HG03558 (cell line): ENCODE measurements around the gene HOMER1.
A peak's percentile ranks its signal among the peaks of the same experiment; 100 is the strongest.

Source experiments
- ATAC-seq: cut with Tn5 transposase; IDR thresholded peaks from one replicate; pipeline ENCODE4 v1.9.1; 2021; ENCODE audit warnings: moderate number of reproducible peaks; ENCODE audit not compliant: unreplicated experiment; ENCODE audit errors: extremely low read depth

HOMER1 gene, protein sequence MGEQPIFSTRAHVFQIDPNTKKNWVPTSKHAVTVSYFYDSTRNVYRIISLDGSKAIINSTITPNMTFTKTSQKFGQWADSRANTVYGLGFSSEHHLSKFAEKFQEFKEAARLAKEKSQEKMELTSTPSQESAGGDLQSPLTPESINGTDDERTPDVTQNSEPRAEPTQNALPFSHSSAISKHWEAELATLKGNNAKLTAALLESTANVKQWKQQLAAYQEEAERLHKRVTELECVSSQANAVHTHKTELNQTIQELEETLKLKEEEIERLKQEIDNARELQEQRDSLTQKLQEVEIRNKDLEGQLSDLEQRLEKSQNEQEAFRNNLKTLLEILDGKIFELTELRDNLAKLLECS

DNA sequence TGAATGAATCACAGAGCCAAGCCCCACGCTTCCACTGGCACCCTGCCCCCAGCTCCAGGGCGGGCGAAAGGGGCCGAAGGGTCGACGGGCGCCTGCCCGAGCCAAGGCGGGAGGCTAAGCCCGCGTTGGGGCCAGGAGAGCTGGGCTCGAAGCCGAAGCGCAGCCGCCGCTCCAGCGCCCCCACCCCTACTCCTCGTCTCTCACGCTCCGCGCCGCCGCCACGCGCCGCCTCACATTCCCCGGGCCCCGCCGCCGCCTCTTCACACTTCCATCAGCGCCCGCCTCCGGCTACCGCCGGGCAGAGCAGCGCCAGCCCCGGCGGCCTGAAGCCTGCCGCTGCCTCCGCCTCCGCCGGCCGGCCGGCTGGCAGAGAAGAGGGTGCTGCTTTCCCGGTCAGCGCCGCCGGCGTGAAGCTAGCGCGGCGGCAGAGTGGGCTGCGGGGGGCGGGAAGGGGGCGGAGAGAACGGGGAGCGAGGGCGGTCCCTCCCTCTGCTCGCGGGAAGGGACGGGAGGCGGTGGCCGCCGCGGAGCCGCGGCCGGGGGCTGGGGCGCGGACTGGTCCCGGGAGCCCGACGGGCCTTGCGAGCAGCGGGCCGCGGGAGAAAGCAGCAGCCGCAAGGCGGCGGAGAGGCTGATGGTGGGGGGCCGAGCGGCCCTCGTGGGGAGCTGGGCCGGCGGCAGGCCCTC, at the start of gene HOMER1:
Gene HOMER1, minus strand, starts transcription at position 431 of the 687 bp plus-strand sequence. CDS start 1,360 bp downstream, outside the sequence.
- ATAC-seq = peak; percentile 23

DNA sequence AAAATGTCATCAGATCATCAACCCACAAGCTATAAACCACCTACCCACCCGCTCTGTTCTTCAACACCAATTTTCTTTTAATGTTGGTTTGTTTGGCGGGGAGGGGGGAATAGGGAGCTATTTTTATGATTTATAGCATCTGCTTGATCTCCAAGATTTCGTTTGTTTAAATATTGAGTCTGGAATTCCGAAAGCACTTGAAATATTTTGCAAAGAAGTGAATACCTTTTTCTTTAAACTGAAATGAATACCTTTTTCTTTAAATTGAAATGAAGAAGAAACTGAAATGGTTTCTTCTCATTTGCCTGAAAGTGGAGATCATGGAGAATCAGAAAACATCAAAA, 49.3 kb upstream of the HOMER1 start:
- ATAC-seq = no peak

DNA sequence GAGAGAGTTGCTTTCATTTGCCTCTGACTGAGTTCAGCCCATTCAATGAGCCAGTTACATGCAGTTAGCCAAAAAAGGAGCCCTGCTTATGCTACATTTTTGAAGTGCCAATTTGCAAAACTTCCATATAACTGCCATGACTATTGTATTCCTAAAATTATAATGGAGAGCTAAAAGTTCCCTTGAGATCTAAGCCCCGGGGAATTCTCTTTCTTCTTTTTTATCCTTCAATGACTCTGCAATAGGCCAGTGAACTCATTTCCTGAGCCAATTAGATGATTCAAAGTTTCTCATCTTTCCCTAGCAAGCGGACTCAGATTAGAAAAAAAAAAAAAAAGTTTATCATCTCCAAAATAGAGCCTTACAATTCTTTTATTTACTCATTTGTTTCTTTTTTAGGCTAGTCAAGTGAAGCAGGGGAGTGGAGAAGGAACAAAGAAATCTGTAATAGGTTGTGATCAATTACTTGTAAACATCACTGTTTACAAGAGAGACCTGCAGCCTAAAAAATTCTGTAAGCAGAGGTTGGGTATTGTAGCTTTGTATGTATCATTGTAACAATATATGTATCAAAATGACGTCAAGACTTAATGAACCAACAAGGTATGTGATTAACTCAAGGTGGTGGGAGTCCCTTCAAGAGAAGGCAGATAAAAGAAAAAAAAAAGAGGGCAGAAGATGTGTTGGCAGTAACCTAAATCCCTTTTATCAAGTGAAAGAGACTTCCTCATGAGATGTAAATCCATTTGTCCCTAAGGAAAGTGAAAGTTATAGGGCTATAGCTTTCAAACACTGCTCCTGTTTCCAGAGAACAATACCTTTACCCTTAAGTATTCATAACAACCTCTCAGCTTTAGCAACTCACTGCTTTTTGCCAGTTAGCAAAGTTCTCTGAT, 48.7 kb upstream of the HOMER1 start:
- ATAC-seq = no peak

DNA sequence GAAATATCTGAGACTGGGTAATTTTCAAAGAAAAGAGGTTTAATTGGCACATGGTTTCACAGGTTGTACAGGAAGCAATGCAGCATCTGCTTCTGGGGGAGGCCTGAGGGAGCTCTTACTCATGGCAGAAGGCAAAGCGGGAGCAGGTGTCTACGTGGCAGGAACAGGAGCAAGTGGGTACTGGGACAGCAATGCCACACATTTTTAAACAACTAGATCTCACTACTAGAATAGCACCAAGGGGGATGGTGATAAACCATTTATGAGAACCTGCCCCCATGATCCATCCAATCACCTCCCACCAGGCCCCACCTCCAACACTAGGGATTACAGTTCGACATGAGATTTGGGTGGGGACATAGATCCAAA, 47.6 kb upstream of the HOMER1 start:
- no peak for ATAC-seq

DNA sequence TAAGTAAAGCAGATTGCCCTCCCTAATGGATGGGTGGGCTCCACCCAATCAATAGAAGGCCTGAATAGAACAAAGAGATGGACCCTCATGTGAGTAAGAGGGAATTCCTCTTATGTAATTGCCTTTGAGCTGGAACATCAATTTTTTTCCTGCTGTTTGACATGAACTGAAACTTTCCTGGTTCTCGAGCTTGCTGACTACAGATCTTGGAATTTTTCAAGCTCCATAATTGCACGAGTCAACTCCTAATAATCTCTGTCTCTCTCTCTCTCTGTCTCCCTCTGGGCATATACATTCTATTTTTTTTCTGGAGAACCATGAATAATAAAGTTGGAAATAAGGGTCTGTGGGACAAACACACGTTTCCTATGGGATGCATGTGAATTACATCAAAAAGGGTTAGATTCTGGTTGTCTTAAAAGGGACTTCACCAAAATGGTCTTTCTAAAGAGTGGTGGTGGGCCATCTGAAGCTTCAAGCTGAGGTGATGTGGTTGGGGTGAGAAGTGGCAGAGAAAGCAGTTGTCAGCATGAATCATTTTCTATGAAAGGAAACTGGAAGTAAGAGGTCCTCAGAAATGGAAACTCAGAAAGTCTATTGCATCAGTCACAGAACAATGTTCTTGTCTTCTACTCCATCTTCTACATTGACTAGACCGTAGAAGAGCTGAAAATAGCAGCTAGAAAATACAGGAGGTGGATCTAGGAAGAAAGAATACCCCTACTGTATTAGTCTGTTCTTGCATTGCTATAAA, 47.0 kb upstream of the HOMER1 start:
- no peak for ATAC-seq

DNA sequence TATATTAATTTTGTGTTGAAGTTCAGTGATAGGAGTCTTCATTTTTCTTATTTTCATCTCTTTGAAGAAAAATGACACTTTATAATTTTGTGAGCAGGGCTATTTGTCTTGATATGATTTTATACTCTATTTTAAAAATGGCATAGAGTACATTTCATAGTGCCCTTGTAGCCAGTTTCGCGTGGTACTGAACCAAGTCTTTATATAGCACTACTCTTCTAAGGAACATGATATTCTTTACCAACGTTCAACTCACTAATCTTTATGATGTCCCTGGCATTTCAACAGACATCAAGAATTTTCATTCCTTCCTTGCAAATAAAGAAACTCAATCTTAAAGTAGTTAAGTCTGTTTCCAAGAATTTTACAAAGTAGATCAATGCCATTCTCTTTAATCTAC, 41.5 kb upstream of the HOMER1 start:
- ATAC-seq = no peak

DNA sequence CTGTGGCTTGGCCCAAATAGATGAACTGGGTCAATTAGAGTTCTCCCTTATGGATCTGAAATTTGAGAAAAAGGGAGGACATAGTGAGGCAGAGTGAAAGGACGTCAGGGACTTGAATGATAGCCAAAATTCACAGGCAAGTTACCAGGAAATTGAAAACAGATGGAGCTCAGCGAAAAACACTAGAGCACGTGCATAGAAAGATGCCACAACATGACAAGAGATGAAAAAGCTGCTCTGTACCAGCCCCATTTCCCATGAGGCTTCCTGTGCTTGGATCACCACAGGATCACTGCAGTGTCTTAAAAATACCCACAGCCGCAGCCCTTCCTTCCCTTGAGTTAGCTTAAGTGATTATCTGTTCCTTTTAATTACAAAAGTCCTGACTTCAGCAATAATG, 39.0 kb upstream of the HOMER1 start:
- ATAC-seq = no peak

DNA sequence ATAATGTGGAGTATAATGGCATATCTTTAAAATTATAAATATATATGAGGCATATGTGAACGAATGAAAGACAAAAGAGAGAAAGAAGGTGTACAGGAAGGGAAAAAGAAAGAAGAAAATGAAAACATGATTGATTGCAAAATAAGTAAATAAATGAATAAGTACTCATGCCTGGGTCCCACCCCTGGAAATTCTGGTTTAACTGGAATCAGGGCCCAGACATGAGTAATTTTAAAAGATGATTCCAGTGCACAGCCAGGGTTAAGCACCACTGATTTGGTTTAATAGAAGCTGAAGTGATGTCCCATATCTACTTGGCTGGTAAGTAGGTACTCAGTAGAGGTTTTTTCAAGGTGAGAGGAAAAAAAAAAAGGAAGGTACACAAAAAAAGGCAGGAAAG, 34.0 kb upstream of the HOMER1 start:
- no peak for ATAC-seq

DNA sequence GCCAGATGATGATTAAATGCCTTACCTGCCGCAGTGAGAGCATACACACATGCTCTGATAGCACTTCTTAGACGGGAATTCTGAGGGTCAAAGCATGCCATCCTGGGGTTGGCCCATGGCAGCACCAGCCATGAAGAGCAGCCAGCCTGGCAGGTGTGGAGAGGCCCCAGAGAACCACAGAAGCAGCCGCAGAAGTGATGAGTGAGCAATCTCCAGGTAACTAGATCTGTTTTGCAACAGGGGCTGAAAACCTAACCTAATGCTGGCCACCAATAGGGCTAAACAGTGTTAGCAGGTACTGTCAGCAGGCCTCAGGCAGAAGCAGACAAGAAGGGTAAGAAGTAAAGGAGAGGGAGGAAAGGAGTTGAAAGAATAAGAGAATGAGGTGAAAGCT, 33.5 kb upstream of the HOMER1 start:
- ATAC-seq = no peak

DNA sequence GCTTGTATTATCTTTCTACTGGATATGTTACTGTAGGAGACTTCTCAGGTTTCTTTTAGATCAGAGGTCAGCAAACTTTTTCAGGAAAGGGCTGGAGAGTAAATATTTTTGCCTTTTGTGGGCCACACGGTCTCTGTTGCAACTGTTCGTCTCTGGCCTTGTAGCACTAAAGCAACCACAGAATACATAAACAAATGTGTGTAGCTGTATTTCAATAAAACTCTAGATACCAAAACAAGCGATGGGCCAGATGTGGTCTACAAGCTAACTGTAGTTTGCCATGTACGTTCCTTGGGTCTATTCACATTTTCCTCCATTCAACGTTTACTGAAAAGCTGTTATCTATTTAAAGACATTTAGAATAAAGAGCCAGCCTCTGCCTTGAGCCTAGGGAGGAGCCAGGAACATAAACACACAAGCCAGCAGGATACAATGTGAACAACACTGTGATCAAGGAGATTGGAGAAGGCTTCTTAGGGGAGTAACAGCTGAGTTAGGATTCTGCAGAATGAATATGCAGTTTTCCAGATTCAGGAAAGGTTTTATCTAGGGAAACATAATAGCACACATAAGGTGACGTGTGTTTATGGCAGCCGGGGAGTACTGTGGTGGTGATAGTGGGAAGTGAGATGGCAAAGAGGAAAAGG, 33.0 kb upstream of the HOMER1 start:
- no peak for ATAC-seq

DNA sequence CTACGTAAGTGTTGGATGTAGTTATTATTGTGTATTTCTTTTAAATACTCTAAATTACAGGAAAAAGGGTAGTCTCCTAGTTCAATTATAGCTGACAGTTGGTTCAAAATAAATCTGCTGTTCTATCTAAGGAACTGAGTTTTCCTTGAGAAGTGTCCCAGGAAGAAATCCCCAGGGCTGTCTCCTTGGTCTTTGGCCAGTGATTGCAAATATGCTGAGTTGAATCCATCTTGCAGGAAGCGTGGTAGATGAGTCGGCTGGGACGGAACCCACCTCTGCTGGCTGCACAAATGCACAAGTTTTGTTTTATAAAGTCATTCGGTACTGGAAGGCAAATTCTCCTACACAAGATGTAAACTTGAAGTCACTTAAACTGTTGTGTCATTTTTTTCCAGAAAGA, 30.2 kb upstream of the HOMER1 start:
- no peak for ATAC-seq

DNA sequence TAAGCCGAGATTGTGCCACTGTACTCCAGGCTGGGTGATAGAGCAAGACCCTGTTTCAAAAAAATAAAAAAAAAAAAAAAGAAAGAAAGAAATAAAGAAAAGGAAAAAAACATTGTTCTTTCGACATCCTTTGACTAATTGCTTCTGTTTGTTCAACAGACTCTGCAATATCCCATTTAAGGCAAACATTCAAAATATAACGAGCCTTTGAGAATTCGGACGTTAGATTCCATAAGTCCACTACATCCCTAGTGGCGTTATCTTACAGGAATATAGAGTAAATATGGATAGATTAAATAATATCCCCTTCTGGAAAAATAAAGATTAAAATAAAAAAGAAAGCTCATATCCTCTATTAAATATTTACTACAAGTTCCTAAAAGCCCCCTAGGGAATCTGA, 27.0 kb upstream of the HOMER1 start:
- ATAC-seq = no peak

DNA sequence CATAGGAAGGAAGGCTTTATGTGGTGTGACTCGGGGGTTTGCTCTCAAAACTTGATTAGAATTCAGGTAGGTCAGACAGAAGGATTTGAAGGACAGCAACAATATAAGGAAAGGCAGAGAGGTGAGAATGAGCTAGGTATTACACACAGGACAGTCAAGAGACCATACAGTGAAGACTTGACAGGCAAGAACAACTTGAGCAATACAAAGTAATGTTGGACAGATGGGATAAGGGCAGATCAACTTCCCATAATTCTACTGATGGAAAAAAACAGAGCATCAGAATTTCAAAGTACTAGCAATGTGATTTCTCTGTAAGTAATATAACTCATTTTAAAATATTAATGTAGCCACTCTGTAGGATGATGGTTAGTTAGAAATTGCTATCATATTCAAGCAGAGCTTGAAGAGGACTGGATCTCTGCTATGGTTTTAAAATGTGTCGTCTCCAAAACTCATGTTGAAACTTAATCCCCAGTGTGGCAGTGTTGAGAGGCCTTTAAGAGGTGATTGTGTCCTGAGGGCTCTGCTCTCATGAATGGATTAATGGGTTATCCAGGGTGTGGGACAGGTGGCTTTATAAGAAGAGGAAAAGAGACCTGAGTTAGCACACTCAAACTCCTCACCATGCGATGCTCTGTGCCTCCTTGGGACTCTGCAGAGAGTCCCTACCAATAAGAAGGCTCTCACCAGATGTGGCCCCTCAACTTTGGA, 22.4 kb upstream of the HOMER1 start:
- no peak for ATAC-seq

DNA sequence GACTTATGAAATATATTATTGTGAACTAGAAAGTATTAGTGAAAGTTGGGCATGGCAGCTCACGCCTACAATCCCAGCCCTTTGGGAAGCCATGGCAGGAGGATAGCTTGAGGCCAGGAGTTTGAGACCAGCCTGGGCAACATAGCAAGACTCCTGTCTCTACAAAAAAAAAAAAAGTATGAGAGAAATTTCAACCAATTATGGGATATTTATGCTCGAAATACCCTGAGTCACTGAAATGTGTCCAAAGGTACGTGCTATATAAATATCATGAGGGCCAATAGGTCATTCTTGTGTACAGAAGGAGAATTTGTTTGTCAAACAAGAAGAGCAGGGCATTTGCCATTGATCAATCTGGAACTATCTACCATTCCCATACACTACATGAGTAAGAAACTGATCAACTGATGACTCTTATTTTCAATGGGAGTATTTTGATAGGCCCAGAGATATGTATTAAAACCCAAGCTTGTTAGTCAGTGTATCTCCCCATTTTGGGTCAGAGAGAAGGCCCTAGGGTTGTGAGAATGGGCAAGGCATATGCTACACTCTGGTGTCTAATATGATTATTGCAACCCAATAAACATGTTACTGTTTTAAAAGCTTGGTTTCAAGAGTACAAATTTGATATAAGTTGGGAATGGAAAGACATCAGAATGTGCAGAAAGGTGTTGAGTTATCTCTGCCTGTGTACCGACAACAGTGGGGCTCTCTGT, 21.7 kb upstream of the HOMER1 start:
- no peak for ATAC-seq

DNA sequence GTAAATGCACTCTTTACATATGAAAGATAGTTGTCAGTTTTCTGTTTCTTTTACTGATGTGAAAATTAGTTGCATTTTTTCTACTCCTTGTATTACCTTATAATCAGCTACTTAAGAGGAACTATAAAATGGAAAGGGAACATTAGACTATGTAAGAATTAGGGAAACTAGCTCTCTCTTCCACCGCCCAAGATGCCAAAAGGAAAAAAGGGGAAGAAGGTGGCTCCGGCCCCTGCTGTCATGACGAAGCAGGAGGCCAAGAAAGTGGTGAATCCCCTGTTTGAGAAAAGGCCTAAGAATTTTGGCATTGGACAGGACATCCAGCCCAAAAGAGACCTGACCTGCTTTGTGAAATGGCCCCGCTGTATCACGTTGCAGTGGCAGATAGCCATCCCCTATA, 15.2 kb upstream of the HOMER1 start:
- ATAC-seq = no peak

DNA sequence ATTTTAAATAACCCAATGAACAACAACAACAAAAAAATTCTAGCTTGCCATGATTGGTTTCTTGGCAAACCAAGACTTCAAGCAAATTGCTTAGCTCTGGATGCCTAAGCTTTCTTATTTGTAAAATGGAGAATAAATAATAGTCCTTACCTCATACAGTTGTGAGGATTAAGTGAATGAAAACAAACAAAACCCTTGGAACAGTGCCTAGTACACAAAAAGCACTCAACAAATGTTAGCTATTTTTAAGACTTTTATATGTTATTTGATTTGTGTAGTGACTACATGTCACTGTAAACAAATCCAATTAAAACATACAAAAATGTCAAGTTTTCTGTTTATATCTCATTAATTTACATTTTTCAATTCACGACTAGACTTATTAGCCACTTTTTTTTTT, 13.5 kb upstream of the HOMER1 start:
- no peak for ATAC-seq

DNA sequence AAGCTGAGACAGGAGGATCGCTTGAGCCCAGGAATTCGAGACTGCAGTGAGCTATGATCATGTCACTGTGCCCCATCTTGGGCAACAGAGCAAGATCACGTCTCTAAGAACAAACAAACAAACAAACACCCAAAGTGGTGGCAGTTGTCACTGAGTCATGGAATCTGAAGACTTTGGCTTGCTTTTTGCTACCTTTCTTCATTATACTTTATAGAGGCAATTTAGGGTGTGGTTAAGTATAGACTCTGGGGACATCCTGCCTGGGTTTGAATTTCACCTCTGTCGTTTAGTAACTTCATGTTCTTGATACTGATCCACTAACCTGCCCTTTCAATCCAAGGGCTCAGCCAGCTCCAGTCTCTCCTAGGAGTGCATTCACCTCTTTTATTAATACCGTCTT, 13.0 kb upstream of the HOMER1 start:
- no peak for ATAC-seq

DNA sequence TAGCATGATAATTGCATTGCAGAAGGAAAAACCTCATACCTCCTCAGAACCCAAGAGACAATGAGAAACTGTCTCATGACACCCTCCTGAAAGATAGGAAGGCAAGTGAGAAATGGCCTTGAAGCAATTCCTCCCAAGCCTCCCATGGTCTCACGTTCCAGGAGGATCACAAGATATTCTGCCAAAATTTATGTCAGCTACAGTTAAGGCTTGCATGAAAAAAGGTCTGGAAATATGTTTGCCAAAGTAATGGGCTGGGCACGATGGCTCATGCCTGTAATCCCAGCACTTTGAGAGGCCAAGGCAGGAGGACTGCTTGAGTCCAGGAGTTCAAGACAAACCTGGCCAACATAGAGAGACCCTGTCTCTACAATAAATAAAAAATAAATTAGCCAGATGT, 12.6 kb upstream of the HOMER1 start:
- ATAC-seq = no peak

DNA sequence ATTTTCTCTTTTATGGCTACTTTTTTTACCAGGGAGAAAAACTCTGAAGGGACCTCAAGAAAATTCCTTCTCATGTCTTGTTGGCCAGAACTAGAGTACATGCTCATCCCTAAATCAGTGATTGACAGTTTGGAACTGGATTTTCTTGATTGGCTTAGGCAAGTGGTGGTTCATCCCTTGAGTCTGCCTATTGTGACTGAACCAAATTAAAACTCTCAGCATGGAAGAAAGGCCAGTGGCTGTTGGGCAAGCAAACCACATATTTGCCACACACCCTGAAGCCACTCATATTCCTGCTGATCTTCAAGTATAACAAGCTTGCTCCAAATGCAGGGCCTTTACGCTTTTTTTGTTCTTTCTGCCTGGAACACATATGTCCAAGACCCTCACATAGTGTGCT, 7.2 kb upstream of the HOMER1 start:
- ATAC-seq = no peak
